ENCODE results near the gene NPS. TPM values are rescaled to one million over a fixed set of nuclear protein-coding genes. Genes with fewer than 3 reads are reported as not detected.

NPS gene
- total and polyA plus RNA-seq, 2 experiments from 2014 or later = not detected

- no peak overlapping the region for H3K4me2 ChIP-seq
- H3K79me2 ChIP-seq = no peaks in the 10 kb centered on the region
- H2AFZ ChIP-seq = no peak overlapping the region
- no peak for DNase-seq (ENCODE audit: low spot score)
- H3K36me3 ChIP-seq (replicated peaks; ENCODE audit: insufficient read depth, low read depth) = no peaks in the 10 kb centered on the region
- no peaks in the 10 kb centered on the region for H3K4me1 ChIP-seq (ENCODE audit: insufficient read depth)
- H4K20me1 ChIP-seq (ENCODE audit: insufficient read depth, poor library complexity, severe bottlenecking) = no peaks in the 10 kb centered on the region
- H3K9me2 ChIP-seq (replicated peaks; ENCODE audit: insufficient read depth) = no peaks in the 10 kb centered on the region
- H3K27me3 ChIP-seq = no peaks in the 10 kb centered on the region
- no peak overlapping the region for H3K4me3 ChIP-seq
- TF ChIP-seq CTCF (IDR thresholded peaks at IDR 0.05; ENCODE audit: poor library complexity) = no peak
- TF ChIP-seq EZH2phosphoT487 (IDR thresholded peaks at IDR 0.05; ENCODE audit: low read depth, severe bottlenecking, unreplicated experiment) = no peak
- H3K9me3 ChIP-seq (ENCODE audit: low read depth) = no peaks in the 10 kb centered on the region
- WGBS (ENCODE audit: low lambda C conversion rate, missing lambda C conversion rate) = 78% methylated on average over 3 of the region's 3 CpGs
- H3K27ac ChIP-seq = no peak overlapping the region
Observed at GRCh38 chr10:127525686-127526085, 23.4 kb upstream of the NPS start.

GRCh38 chr10:127526161-127526560 is 22.9 kb upstream of the NPS start:
- TF ChIP-seq EZH2phosphoT487 (IDR thresholded peaks at IDR 0.05; ENCODE audit: low read depth, severe bottlenecking, unreplicated experiment) (no peak), EZH2 (IDR thresholded peaks at IDR 0.05; ENCODE audit: borderline replicate concordance) (no peak), CTCF (IDR thresholded peaks at IDR 0.05; ENCODE audit: poor library complexity) (no peak)
- no peak overlapping the region for H2AFZ ChIP-seq
- no peak overlapping the region for H3K4me2 ChIP-seq
- no peaks in the 10 kb centered on the region for H3K9me2 ChIP-seq (replicated peaks; ENCODE audit: insufficient read depth)
- H3K36me3 ChIP-seq (replicated peaks; ENCODE audit: insufficient read depth, low read depth) = no peaks in the 10 kb centered on the region
- H3K79me2 ChIP-seq = no peaks in the 10 kb centered on the region
- H3K4me1 ChIP-seq (ENCODE audit: insufficient read depth) = no peaks in the 10 kb centered on the region
- no peak overlapping the region for H3K4me3 ChIP-seq
- no peaks in the 10 kb centered on the region for H4K20me1 ChIP-seq (ENCODE audit: insufficient read depth, poor library complexity, severe bottlenecking)
- no peak for DNase-seq (ENCODE audit: low spot score)
- H3K27ac ChIP-seq = no peak overlapping the region
- WGBS (ENCODE audit: low lambda C conversion rate, missing lambda C conversion rate) = 75% methylated on average over 4 of the region's 4 CpGs
- H3K9me3 ChIP-seq (ENCODE audit: low read depth) = no peaks in the 10 kb centered on the region
- H3K27me3 ChIP-seq = no peaks in the 10 kb centered on the region

DNA sequence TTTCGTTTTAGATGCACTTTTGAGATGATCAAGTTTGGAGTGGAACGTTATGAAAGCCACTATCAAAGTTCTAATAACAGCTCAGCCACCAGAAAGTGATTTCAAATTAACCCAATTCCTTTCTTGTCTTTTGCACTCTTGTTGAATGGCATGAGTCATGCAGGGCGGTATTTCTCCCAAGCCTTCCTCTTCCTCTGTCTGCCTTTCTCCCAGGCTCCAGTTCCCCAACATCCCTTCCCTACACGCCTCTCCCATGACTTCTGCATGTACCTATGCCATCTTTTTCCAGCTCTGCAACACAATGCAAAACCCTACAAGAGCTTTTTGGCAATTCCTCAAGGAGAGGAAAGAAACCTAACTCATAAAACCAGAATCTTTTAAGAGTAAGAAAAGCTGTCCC is 21.8 kb upstream of the NPS start:
- no peak overlapping the region for H3K27ac ChIP-seq
- no peaks in the 10 kb centered on the region for H4K20me1 ChIP-seq (ENCODE audit: insufficient read depth, poor library complexity, severe bottlenecking)
- TF ChIP-seq CTCF (IDR thresholded peaks at IDR 0.05; ENCODE audit: poor library complexity) = no peak
- TF ChIP-seq EZH2phosphoT487 (IDR thresholded peaks at IDR 0.05; ENCODE audit: low read depth, severe bottlenecking, unreplicated experiment) = no peak
- TF ChIP-seq EZH2 (IDR thresholded peaks at IDR 0.05; ENCODE audit: borderline replicate concordance) = no peak
- DNase-seq (ENCODE audit: low spot score) = no peak
- H3K27me3 ChIP-seq = no peaks in the 10 kb centered on the region
- no peaks in the 10 kb centered on the region for H3K9me3 ChIP-seq (ENCODE audit: low read depth)
- no peaks in the 10 kb centered on the region for H3K36me3 ChIP-seq (replicated peaks; ENCODE audit: insufficient read depth, low read depth)
- H3K4me3 ChIP-seq = no peak overlapping the region
- no peaks in the 10 kb centered on the region for H3K79me2 ChIP-seq
- H3K4me2 ChIP-seq = no peak overlapping the region
- H3K9me2 ChIP-seq (replicated peaks; ENCODE audit: insufficient read depth) = no peaks in the 10 kb centered on the region
- H3K4me1 ChIP-seq (ENCODE audit: insufficient read depth) = no peaks in the 10 kb centered on the region
- WGBS (ENCODE audit: low lambda C conversion rate, missing lambda C conversion rate) = 82% methylated on average over 4 of the region's 4 CpGs
- no peak overlapping the region for H2AFZ ChIP-seq

DNA sequence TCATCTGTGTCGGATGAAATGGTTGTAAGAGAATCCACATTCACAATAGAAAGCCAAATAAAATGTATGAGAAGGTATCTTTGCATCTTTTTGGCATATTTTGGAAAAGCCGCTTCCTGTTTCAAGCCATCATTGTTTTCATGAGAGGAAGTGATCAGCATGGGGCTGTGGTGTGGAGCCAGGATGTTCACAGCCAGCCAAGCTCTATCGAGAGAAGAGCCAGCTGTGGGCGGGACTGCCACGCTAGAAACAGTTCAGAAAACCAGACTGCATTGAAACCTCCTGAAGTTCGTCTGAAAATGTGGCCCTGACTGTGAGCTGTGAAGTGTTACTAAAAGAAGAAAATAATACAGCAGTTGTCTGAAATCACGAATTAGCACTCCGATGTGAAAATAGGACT is 21.2 kb upstream of the NPS start:
- H3K4me3 ChIP-seq = no peak overlapping the region
- no peaks in the 10 kb centered on the region for H3K9me2 ChIP-seq (replicated peaks; ENCODE audit: insufficient read depth)
- no peaks in the 10 kb centered on the region for H3K4me1 ChIP-seq (ENCODE audit: insufficient read depth)
- WGBS (ENCODE audit: low lambda C conversion rate, missing lambda C conversion rate) = 77% methylated on average over 8 of the region's 8 CpGs
- H3K36me3 ChIP-seq (replicated peaks; ENCODE audit: insufficient read depth, low read depth) = no peaks in the 10 kb centered on the region
- no peak for DNase-seq (ENCODE audit: low spot score)
- no peak overlapping the region for H3K27ac ChIP-seq
- TF ChIP-seq EZH2phosphoT487 (IDR thresholded peaks at IDR 0.05; ENCODE audit: low read depth, severe bottlenecking, unreplicated experiment) (no peak), EZH2 (IDR thresholded peaks at IDR 0.05; ENCODE audit: borderline replicate concordance) (no peak), CTCF (IDR thresholded peaks at IDR 0.05; ENCODE audit: poor library complexity) (no peak)
- no peaks in the 10 kb centered on the region for H3K27me3 ChIP-seq
- H3K9me3 ChIP-seq (ENCODE audit: low read depth) = no peaks in the 10 kb centered on the region
- no peaks in the 10 kb centered on the region for H3K79me2 ChIP-seq
- no peaks in the 10 kb centered on the region for H4K20me1 ChIP-seq (ENCODE audit: insufficient read depth, poor library complexity, severe bottlenecking)
- H3K4me2 ChIP-seq = no peak overlapping the region
- no peak overlapping the region for H2AFZ ChIP-seq

Data from hepatocyte (in vitro differentiated cells).